Measurements from ENCODE around the gene CRPPA.

- TF ChIP-seq CTCF (IDR thresholded peaks at IDR 0.05) = no peak
- TF ChIP-seq POLR2A (IDR thresholded peaks at IDR 0.05) = no peak
These were observed 1.5 kb downstream of the CRPPA start for GRCh38 chr7:16419859-16420258.
